T47D (cell line): Measurements from ENCODE around the gene DIAPH1.

Experiments
- DNase-seq, 2 experiments: peaks; one replicate each; pipeline versions ENCODE4 v3.0.0 to v3.0.0-alpha.2; 2011 to 2012; ENCODE audit warnings: low read depth in 1 of 2, low spot score in 1 of 2
- JUND ChIP-seq: IDR thresholded peaks from 2 replicates; pipeline ENCODE4 v1.6.1; 2012; ENCODE audit warnings: low read depth
- in situ Hi-C: cut with HindIII; loops from 2 replicates; pipeline ENCODE4 v1.10.0; 2016; ENCODE audit warnings: low sequenced_read_pairs, low pct_unique_long_range_greater_than_20kb

DIAPH1 gene

DNA sequence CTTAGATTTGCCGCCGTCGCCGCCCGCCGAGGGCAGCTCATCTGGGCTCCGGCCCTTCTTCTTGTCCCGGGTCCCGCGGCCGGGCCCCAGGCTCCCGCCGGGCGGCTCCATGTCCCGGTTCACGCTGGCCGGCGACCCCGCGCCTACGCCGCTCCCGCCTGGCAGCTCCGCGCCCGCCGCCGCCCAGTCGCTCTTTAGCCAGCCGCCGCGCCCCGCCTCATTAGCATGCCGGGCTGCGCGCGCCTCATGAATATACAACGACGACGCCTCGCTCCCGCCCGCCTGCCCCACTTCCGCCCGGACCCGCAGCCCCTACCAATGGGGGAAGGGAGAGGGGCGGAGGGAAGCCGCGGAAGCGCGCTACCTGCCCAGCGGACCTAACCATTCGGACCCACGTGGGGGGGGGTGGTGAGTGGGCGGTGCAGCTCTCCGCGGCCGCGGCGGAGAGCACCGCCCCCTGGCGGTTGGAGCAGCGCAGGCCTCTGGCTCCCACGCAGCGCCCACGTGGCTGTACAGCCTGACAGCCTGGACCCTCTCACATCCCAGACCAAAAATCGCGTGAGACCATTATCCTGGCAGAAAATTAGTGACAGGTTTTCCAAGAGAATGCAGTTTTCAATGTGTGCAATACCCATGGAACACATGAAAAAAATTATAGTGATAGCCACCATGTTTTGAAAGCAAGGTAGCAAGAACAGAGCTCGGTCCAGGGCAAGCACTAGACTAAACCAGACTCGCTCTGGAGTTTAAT lies at the start of gene DIAPH1:
Gene DIAPH1 (minus strand): TSS at position 197 of the 751 bp plus-strand sequence. CDS start 86 bp downstream, at position 111.
- in situ Hi-C loops = no loop called here
- TF ChIP-seq JUND = no peak
- peak; percentile 93 to 99 for DNase-seq

DNA sequence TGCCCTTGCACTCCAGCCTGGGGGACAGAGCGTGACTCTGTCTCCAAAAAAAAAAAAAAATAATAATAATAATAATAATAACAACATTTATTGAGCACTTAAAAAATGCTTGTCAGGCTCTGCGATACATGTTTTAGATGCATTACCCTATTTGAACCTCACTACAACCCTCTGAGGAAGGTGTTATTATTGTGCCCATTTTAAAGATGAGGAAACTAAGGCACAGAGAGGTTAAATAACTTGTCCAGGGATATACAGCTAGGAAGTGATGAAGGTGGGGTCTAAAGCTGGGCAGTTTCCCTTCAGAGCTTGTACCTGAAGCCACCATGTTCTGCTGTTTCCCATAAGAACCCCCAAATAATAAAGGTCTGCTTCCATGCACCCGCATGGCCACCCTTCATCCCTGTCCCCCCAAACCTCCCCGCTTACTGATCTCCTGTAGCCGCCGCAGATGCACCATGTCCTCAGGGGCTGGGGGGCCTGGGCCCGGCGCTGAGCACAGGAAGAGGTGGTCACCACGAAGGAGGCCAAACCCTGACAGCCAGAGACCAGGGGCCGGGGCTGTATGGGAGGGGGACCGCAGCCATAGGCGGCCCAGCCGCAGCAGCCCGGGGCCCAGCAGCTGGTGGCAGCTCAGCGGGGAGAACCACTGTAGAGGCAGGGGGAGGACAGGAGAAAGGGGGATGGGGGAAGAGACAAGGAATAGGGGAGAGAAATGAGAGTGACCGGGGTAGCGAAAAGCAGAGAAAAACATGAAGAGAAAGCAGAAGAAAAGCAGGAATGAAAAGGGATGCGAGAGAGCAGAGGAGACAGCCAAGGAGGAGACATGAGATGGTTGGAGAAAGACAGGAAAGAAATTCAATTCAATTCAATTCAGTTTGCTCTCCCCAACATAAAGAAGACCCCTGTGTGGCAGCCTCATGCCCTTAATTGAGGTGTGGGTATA lies 47.5 kb upstream of the DIAPH1 start:
- TF ChIP-seq JUND = no peak
- DNase-seq = no peak
- in situ Hi-C loops = no loop called here

DNA sequence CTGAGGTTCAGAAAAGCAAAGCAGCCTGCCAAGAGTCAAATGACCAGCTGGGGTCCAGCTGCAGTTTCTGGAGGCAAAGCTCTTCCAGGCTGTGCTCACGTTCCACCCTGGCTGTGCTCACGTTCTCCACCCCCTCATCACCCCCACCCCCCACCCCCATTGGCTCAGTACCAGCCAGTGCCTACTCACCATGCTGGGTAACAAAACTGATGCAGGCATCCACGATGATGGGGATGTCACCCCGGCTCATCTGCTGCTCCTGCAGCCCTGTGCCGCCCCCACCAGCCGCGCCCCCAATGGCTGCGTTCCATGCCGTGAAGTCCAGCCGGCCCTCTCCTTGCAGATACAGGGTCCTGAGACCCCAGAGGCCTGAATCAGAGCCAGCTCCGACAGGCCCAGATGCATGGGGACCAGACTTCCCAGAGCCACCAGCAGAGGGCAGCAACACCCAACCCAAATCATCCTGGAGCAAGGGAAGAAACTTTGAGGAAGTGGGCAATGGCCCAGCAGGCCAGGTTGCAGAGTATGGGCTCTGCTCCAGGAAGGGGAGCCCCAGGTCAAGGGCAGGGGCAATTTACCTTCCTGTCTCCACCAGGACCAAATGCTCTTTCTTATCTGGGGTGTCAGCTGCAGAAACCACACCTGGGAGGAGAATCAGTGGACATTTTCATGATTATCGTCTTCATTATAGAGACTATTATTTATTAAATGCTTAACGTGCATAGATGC lies 46.1 kb upstream of the DIAPH1 start:
- in situ Hi-C loops = no loop called here
- TF ChIP-seq JUND = no peak
- DNase-seq = peak; percentile 81 to 89

DNA sequence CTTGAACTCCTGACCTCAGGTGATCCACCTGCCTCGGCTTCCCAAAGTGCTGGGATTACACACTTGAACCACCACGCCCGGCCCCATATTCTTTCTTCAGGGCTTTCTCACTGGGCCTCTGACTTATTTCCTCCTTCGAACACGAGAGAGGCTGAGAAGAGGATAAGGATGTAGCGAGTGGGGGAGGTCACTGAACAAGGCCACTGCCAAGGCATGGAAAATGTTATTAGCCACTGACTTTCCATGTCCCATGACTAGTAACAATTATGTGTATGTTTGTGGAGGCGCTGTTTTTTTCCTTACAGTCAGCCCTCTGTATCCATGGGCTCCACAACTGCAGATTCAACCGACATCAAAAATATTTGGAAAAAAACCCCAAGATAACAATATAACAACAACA lies 44.7 kb upstream of the DIAPH1 start:
- TF ChIP-seq JUND = no peak
- DNase-seq = no peak
- in situ Hi-C loops = no loop called here

DNA sequence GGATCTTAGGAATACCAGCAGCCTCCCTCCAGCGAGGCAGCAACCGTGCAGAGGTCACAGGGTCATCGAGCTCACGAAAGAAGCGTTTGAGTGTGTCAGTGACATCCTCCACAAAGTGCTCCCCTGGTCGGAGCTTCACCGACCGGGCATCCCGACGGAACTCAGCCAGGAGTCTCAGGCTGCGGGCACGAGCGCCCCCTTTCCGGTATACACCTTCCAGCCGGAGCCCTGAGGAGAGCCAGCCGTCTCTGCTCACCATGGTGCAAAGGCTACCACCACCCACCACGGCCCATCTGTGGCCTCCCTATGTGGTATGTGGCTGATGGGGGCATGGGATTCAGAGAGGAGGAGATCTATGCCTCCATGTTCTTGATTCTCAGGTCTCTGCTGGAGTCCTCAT lies 43.2 kb upstream of the DIAPH1 start:
- no peak for TF ChIP-seq JUND
- in situ Hi-C loops = no loop called here

DNA sequence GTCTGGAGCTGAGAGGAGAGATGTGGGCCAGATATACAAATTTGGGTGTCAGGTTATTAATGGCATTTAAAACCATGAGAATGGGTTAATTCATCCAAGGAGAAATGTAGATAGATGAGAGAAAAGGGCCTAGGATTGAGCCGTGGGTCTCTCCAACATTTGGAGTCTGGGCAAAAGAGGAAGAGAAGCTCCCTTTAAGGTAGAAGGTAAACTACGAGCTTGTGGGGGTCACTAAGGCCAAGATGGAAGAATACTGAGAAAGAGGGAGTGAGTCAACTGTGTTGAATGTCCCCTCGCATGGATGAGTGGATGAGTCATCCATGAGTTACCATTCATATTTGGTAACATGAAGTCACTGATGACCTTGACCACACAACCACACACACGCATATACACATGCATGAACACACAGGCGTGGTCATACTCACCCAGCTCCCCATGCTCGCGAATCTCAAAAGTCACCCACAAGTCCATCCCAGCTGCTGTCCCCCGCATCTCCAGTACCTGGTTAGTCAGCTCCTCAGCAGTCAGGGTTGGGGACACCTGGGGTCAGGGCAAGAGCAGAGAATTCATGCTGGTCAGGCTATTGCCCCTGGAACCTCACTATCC lies 39.2 kb upstream of the DIAPH1 start:
- no peak for DNase-seq
- in situ Hi-C loops = no loop called here
- no peak for TF ChIP-seq JUND

More for the DNA sequence above, 43.2 kb upstream of the DIAPH1 start:
- no peak for DNase-seq

DNA sequence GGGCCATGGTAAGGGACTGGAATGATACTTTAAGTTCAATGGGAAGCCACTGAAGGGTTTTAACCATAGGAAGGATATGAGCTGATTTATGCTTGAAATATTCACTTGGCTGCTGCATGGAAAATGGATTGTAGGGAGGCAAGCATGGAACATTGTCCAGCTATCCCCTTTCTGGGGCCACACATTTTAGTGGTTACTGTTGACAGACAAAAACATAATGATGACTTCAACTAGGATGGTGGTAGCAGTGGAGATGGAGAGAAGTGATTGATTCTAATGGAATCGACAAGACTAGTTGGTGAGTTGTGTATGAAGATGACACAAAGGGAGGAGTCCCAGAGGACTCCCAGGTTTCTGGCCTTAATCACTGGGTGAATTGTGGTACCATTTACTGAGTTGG lies 38.6 kb upstream of the DIAPH1 start:
- in situ Hi-C loops = no loop called here
- no peak for DNase-seq
- TF ChIP-seq JUND = no peak

DNA sequence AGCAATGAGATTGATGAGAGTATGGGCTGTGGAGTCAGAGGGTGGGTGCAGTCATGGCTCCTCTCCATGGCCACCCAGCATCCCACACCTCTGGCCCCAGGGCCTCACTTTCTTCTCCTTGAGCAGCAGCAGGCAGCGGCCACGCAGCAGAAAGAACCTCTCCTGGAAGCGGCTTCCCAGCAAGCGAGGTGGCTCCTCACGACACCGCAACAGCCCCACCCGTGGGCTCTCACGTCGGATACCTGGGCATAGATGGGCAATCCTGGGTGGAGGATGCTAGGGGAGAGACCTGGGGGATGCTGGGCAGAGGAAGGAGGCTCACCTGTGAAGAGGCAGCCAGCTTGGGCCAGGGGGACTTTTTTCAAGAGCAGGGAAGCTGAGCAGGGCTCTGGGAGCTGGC lies 37.6 kb upstream of the DIAPH1 start:
- in situ Hi-C loops = no loop called here
- TF ChIP-seq JUND = no peak
- DNase-seq = no peak

DNA sequence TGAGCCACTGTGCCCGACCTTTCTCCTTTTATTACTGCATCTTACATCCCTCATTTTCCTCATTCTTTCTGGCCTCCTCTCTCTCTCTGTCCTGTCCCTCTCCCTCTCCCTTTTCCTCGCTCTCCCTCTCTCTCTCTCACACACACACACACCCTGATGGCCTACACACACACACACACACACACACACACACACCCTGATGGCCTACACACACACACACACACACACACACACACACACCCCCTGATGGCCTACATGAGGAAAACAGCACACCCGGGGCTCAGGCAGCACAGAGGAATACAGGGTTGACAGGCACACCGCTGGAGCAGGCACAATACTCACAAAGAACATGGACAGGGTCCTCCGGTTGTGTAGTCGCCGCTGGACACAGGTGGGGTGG lies 36.2 kb upstream of the DIAPH1 start:
- no peak for TF ChIP-seq JUND
- DNase-seq = no peak
- in situ Hi-C loops = no loop called here

DNA sequence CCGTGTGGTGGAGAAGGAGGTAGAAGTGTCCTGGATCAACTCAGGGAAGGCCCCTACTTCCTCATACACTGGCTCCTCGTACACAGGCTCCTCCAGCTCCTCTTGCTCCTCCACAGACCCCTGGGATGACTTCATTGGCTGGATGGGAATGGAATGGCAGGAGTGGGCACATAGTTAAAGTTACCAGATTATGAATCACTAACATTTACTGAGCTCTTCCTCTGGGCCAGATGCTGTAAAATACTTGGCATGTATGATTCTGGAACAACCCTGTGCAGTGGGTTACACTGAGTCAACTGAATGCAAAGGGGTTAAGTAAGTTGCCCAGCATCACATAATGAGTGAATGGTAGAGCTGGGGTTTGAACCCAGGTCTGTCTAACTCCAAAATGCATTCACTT lies 35.5 kb upstream of the DIAPH1 start:
- no peak for DNase-seq
- TF ChIP-seq JUND = no peak
- in situ Hi-C loops = no loop called here

DNA sequence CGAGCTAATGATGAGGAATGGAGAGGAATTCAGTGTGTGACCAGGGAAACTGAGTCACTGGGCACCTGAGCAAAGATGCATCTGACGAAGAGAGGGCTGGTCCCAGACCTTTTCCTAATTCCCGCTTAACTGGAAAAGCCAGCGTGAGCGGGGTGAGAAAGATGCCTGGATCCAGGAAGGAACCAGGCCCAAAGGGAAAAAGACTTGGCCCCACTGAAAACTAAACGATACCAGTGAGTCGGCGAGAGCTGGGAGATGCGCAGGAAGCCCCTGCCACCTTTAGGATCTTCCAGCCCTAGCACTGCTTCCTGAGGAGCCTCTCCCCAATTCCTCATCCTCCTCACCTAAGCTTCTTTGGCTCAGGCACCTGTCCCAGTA lies 32.9 kb upstream of the DIAPH1 start:
- in situ Hi-C loops = no loop called here
- TF ChIP-seq JUND = no peak
- DNase-seq = peak; percentile 68 to 72
